Ectodermal cell (in vitro differentiated cells): ENCODE measurements around the gene GLP1R.

Experiments used
- H3K27ac ChIP-seq: 2 replicates; pipeline ENCODE4 v1.7.0; 2013; ENCODE audit warnings: mild to moderate bottlenecking, low read depth, low read length; ENCODE audit not compliant: insufficient read depth, poor library complexity, severe bottlenecking
- H3K27me3 ChIP-seq: 2 replicates; pipeline ENCODE4 v1.7.0; 2013; ENCODE audit warnings: mild to moderate bottlenecking, low read length; ENCODE audit not compliant: insufficient read depth, control insufficient read depth, poor library complexity, severe bottlenecking
- H3K36me3 ChIP-seq: one replicate; pipeline ENCODE4 v1.7.0; 2013; ENCODE audit warnings: low read length; ENCODE audit not compliant: control insufficient read depth, insufficient read depth
- H3K4me1 ChIP-seq: one replicate; pipeline ENCODE4 v1.7.0; 2013; ENCODE audit warnings: low read length; ENCODE audit not compliant: control insufficient read depth, insufficient read depth
- H3K4me3 ChIP-seq: 2 replicates; pipeline ENCODE4 v1.7.0; 2013; ENCODE audit warnings: low read depth, low read length, control low read depth; ENCODE audit not compliant: insufficient read depth
- H3K9me3 ChIP-seq: 2 replicates; pipeline ENCODE4 v1.7.0; 2013; ENCODE audit warnings: mild to moderate bottlenecking, low read length, moderate library complexity; ENCODE audit not compliant: control insufficient read depth
- WGBS, 2 experiments: methylation state at CpG; one replicate each; pipeline ENCODE4 v1.1.7; 2013; ENCODE audit warnings: missing lambda C conversion rate in 2 of 2; 5-methylcytosine and 5-hydroxymethylcytosine counted together

GLP1R gene

GRCh38 chr6:39061588-39061987, 13.0 kb downstream of the GLP1R start:
- no peaks in the 10 kb centered on the region for H3K4me1 ChIP-seq
- H3K4me3 ChIP-seq: no peak overlapping the region
- H3K27me3 ChIP-seq: no peaks in the 10 kb centered on the region
- H3K27ac ChIP-seq: no peak overlapping the region
- H3K36me3 ChIP-seq: no peaks in the 10 kb centered on the region
- no peaks in the 10 kb centered on the region for H3K9me3 ChIP-seq
- 93 to 97% methylated on average over 3 of the region's 3 CpGs for WGBS, 2 experiments

GRCh38 chr6:39062014-39062740, 13.6 kb downstream of the GLP1R start:
- WGBS, 2 experiments: 87 to 90% methylated on average over 10 of the region's 10 CpGs
- Histone ChIP-seq H3K4me3 (no peak overlapping the region), H3K9me3 (no peaks in the 10 kb centered on the region), H3K4me1 (no peaks in the 10 kb centered on the region), H3K27me3 (no peaks in the 10 kb centered on the region), H3K27ac (no peak overlapping the region), H3K36me3 (no peaks in the 10 kb centered on the region)

- Histone ChIP-seq H3K4me1 (no peaks in the 10 kb centered on the region), H3K4me3 (no peak overlapping the region), H3K27ac (no peak overlapping the region), H3K27me3 (no peaks in the 10 kb centered on the region), H3K9me3 (no peaks in the 10 kb centered on the region), H3K36me3 (no peaks in the 10 kb centered on the region)
- 81 to 95% methylated on average over 1 of the region's 1 CpG for whole genome bisulfite sequencing, 2 experiments
Observed at GRCh38 chr6:39063526-39063925, 14.9 kb downstream of the GLP1R start.

GRCh38 chr6:39065561-39065960, 17.0 kb downstream of the GLP1R start:
- H3K9me3 ChIP-seq: no peaks in the 10 kb centered on the region
- no peak overlapping the region for H3K4me3 ChIP-seq
- H3K4me1 ChIP-seq: no peaks in the 10 kb centered on the region
- H3K27me3 ChIP-seq: no peaks in the 10 kb centered on the region
- WGBS, 2 experiments: 92 to 96% methylated on average over 8 of the region's 8 CpGs
- H3K27ac ChIP-seq: no peak overlapping the region
- no peaks in the 10 kb centered on the region for H3K36me3 ChIP-seq

- WGBS, 2 experiments: 82 to 83% methylated on average over 7 of the region's 7 CpGs
- H3K4me3 ChIP-seq: no peak overlapping the region
- no peaks in the 10 kb centered on the region for H3K27me3 ChIP-seq
- no peaks in the 10 kb centered on the region for H3K4me1 ChIP-seq
- H3K9me3 ChIP-seq: no peaks in the 10 kb centered on the region
- no peak overlapping the region for H3K27ac ChIP-seq
- no peaks in the 10 kb centered on the region for H3K36me3 ChIP-seq
Observed at GRCh38 chr6:39068391-39068790, 19.8 kb downstream of the GLP1R start.

GRCh38 chr6:39072830-39073229, 24.2 kb downstream of the GLP1R start:
- Histone ChIP-seq H3K36me3 (no peaks in the 10 kb centered on the region), H3K27me3 (no peaks in the 10 kb centered on the region), H3K4me3 (no peak overlapping the region), H3K9me3 (no peaks in the 10 kb centered on the region), H3K4me1 (no peaks in the 10 kb centered on the region), H3K27ac (no peak overlapping the region)
- 93 to 96% methylated on average over 9 of the region's 9 CpGs for WGBS, 2 experiments

- WGBS, 2 experiments: 93 to 94% methylated on average over 17 of the region's 17 CpGs
- H3K9me3 ChIP-seq: no peaks in the 10 kb centered on the region
Observed at GRCh38 chr6:39073471-39074355, 25.1 kb downstream of the GLP1R start.

GRCh38 chr6:39074486-39074885, 25.9 kb downstream of the GLP1R start:
- Histone ChIP-seq H3K27ac (no peak overlapping the region), H3K36me3 (no peaks in the 10 kb centered on the region), H3K27me3 (no peaks in the 10 kb centered on the region), H3K4me1 (no peaks in the 10 kb centered on the region), H3K4me3 (no peak overlapping the region), H3K9me3 (no peaks in the 10 kb centered on the region)
- 86 to 88% methylated on average over 9 of the region's 9 CpGs for WGBS, 2 experiments

More at GRCh38 chr6:39073471-39074355, 25.1 kb downstream of the GLP1R start:
- no peaks in the 10 kb centered on the region for H3K4me1 ChIP-seq
- no peaks in the 10 kb centered on the region for H3K27me3 ChIP-seq
- H3K4me3 ChIP-seq: no peak overlapping the region
- no peaks in the 10 kb centered on the region for H3K36me3 ChIP-seq
- no peak overlapping the region for H3K27ac ChIP-seq

- no peaks in the 10 kb centered on the region for H3K9me3 ChIP-seq
- no peaks in the 10 kb centered on the region for H3K36me3 ChIP-seq
- no peak overlapping the region for H3K27ac ChIP-seq
- no peak overlapping the region for H3K4me3 ChIP-seq
- H3K27me3 ChIP-seq: no peaks in the 10 kb centered on the region
- WGBS, 2 experiments: 82 to 86% methylated on average over 10 to 12 of the region's 12 CpGs
- H3K4me1 ChIP-seq: no peaks in the 10 kb centered on the region
Observed at GRCh38 chr6:39075010-39075686, 26.6 kb downstream of the GLP1R start.
